GM23338 (cell line): ENCODE results near the gene UNC93A. TPM values are rescaled to one million over a fixed set of nuclear protein-coding genes. Genes with fewer than 3 reads are reported as not detected.
A peak's percentile ranks its signal among the peaks of the same experiment; 100 is the strongest.

Experiments
- ATAC-seq: fragments of 200-7000 bp; cut with Tn5 transposase; 3 replicates; pipeline ENCODE4 v1.9.1; 2020
- DNase-seq: peaks from one replicate; pipeline ENCODE4 v3.0.0-alpha.2; 2015; ENCODE audit warnings: low spot score
- H2AFZ ChIP-seq: fragments of 200-600 bp; sonication (generic); 2 replicates; pipeline ENCODE4 v1.8.0; 2016; ENCODE audit warnings: antibody characterized with exemption, mild to moderate bottlenecking, moderate library complexity
- H3F3A ChIP-seq: fragments of 200-600 bp; sonication (generic); replicated peaks from 2 replicates; pipeline ENCODE4 v1.8.0; 2017; ENCODE audit warnings: antibody characterized with exemption, mixed run types, low read depth
- H3K27ac ChIP-seq: fragments of 200-600 bp; sonication (generic); 2 replicates; pipeline ENCODE4 v1.6.1; 2016; ENCODE audit warnings: low read depth
- H3K27me3 ChIP-seq: fragments of 200-600 bp; sonication (generic); 2 replicates; pipeline ENCODE4 v1.8.0; 2016; ENCODE audit warnings: mild to moderate bottlenecking, mixed run types, moderate library complexity; ENCODE audit not compliant: insufficient read depth
- H3K36me3 ChIP-seq: fragments of 200-600 bp; sonication (generic); 2 replicates; pipeline ENCODE4 v1.8.0; 2016; ENCODE audit warnings: mild to moderate bottlenecking; ENCODE audit not compliant: insufficient read depth
- H3K4me1 ChIP-seq: fragments of 200-600 bp; sonication (generic); 2 replicates; pipeline ENCODE4 v1.8.0; 2016; ENCODE audit warnings: mild to moderate bottlenecking, moderate library complexity; ENCODE audit not compliant: insufficient read depth
- H3K4me2 ChIP-seq: fragments of 200-600 bp; sonication (generic); 2 replicates; pipeline ENCODE4 v1.7.1; 2017; ENCODE audit warnings: mixed run types
- H3K4me3 ChIP-seq: fragments of 200-600 bp; sonication (generic); 2 replicates; pipeline ENCODE4 v1.6.1; 2016; ENCODE audit warnings: mixed run types
- H3K79me2 ChIP-seq: fragments of 200-600 bp; sonication (generic); replicated peaks from 2 replicates; pipeline ENCODE4 v1.8.0; 2017; ENCODE audit warnings: mild to moderate bottlenecking; ENCODE audit not compliant: insufficient read depth
- H3K9me2 ChIP-seq: fragments of 200-600 bp; sonication (generic); 2 replicates; pipeline ENCODE4 v1.8.0; 2017; ENCODE audit not compliant: insufficient read depth
- H4K20me1 ChIP-seq: fragments of 200-600 bp; sonication (generic); replicated peaks from 2 replicates; pipeline ENCODE4 v1.8.0; 2017; ENCODE audit warnings: mild to moderate bottlenecking; ENCODE audit not compliant: insufficient read depth
- H3K27ac Mint-ChIP-seq: 2 replicates; pipeline ENCODE4 v1.8.0; 2020; ENCODE audit warnings: inconsistent platforms, mild to moderate bottlenecking, moderate library complexity, mixed read lengths
- H3K27me3 Mint-ChIP-seq: 3 replicates; pipeline ENCODE4 v1.8.0; 2022; ENCODE audit warnings: low read depth, mild to moderate bottlenecking, moderate library complexity, mixed read lengths, inconsistent platforms; ENCODE audit not compliant: insufficient read depth, poor library complexity
- H3K36me3 Mint-ChIP-seq: 3 replicates; pipeline ENCODE4 v1.8.0; 2021; ENCODE audit warnings: low read depth, mild to moderate bottlenecking, inconsistent platforms, moderate library complexity, mixed read lengths
- H3K4me1 Mint-ChIP-seq: 3 replicates; pipeline ENCODE4 v1.8.0; 2020; ENCODE audit warnings: mild to moderate bottlenecking, inconsistent platforms, mixed read lengths
- H3K4me3 Mint-ChIP-seq: 3 replicates; pipeline ENCODE4 v1.8.0; 2021; ENCODE audit warnings: moderate library complexity, mild to moderate bottlenecking, inconsistent platforms, mixed read lengths
- H3K9me3 Mint-ChIP-seq: 3 replicates; pipeline ENCODE4 v1.8.0; 2020; ENCODE audit warnings: moderate library complexity, mild to moderate bottlenecking, inconsistent platforms, mixed read lengths
- CREB1 ChIP-seq: fragments of 250-450 bp; sonication (Bioruptor Pico); IDR thresholded peaks from 2 replicates; pipeline ENCODE4 v1.5.0; 2020; ENCODE audit warnings: low read depth, mild to moderate bottlenecking, moderate library complexity
- EZH2phosphoT487 ChIP-seq: fragments of 200-600 bp; sonication (generic); IDR thresholded peaks from one replicate; pipeline ENCODE4 v1.8.1; 2018; ENCODE audit warnings: antibody characterized with exemption; ENCODE audit not compliant: unreplicated experiment
- POLR2AphosphoS5 ChIP-seq: IDR thresholded peaks from 2 replicates; pipeline ENCODE4 v1.6.1; 2016; ENCODE audit warnings: antibody characterized with exemption, low read depth
- STAT1 ChIP-seq: IDR thresholded peaks from one replicate; pipeline ENCODE4 v1.6.1; 2016; ENCODE audit warnings: antibody characterized with exemption; ENCODE audit not compliant: unreplicated experiment
- ZNF331 ChIP-seq: fragments of 250-450 bp; sonication (Bioruptor Pico); IDR thresholded peaks from 2 replicates; pipeline ENCODE4 v1.5.0; 2020; ENCODE audit warnings: low read depth, mild to moderate bottlenecking, moderate library complexity
- polyA plus RNA-seq: library from polyadenylated mRNA; unstranded; fragments of >200 nt; fragmentation: Nextera tagmentation; extraction: Ambion mirVana; gene quantifications from 2 replicates; pipeline ENCODE4 v1.2.1, GENCODE V29; 2016
- total RNA-seq: library from RNA; depleted of rRNA; stranded (reverse); fragments of >200 nt; shearing (Covaris generic); gene quantifications from 2 replicates; pipeline ENCODE4 v1.2.3, GENCODE V29; 2014
- TF ChIP-seq, protein P1 (sequence below): IDR thresholded peaks from one replicate; pipeline ENCODE4 v1.6.1; 2018; ENCODE audit warnings: antibody characterized with exemption; ENCODE audit not compliant: unreplicated experiment
- TF ChIP-seq, protein P2 (sequence below): IDR thresholded peaks from 2 replicates; pipeline ENCODE4 v1.6.1; 2016; ENCODE audit warnings: antibody characterized with exemption
- TF ChIP-seq, protein P3 (sequence below), 2 experiments: fragments of 200-600 bp in 1 of 2; sonication (generic) in 1 of 2; conservative IDR thresholded peaks; 2 replicates each; pipeline versions ENCODE4 v1.5.1 to v1.6.1; 2016 to 2017; ENCODE audit warnings: antibody characterized with exemption in 2 of 2, low read depth in 2 of 2, mild to moderate bottlenecking in 2 of 2, moderate library complexity in 1 of 2

UNC93A gene
- total and polyA plus RNA-seq, 2 experiments from 2014 or later: 0.18 to 0.28 TPM

DNA sequence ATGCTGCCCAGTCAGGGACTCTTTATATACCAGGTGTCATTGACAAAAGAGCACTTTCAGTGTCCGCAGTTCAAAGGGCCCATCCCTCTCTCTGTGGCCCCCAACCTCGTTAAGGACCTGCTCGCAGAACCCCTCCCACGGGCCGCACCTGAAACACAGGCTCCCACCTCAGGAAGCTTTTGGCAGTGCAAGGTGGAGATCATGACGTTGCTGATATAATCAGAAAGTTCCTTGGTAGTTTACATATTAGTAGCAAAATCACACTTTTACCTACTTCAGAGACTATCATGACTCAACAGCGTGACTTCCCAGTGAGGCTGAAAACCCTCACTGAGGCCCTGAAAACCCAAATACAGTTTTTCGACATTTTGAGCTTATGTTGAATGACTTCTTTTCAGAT is 37.9 kb downstream of the UNC93A start (continued):
- TF ChIP-seq STAT1: no peak
- TF ChIP-seq, protein P1, sequence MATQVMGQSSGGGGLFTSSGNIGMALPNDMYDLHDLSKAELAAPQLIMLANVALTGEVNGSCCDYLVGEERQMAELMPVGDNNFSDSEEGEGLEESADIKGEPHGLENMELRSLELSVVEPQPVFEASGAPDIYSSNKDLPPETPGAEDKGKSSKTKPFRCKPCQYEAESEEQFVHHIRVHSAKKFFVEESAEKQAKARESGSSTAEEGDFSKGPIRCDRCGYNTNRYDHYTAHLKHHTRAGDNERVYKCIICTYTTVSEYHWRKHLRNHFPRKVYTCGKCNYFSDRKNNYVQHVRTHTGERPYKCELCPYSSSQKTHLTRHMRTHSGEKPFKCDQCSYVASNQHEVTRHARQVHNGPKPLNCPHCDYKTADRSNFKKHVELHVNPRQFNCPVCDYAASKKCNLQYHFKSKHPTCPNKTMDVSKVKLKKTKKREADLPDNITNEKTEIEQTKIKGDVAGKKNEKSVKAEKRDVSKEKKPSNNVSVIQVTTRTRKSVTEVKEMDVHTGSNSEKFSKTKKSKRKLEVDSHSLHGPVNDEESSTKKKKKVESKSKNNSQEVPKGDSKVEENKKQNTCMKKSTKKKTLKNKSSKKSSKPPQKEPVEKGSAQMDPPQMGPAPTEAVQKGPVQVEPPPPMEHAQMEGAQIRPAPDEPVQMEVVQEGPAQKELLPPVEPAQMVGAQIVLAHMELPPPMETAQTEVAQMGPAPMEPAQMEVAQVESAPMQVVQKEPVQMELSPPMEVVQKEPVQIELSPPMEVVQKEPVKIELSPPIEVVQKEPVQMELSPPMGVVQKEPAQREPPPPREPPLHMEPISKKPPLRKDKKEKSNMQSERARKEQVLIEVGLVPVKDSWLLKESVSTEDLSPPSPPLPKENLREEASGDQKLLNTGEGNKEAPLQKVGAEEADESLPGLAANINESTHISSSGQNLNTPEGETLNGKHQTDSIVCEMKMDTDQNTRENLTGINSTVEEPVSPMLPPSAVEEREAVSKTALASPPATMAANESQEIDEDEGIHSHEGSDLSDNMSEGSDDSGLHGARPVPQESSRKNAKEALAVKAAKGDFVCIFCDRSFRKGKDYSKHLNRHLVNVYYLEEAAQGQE: no peak
- TF ChIP-seq EZH2phosphoT487: no peak
- TF ChIP-seq, protein P2, sequence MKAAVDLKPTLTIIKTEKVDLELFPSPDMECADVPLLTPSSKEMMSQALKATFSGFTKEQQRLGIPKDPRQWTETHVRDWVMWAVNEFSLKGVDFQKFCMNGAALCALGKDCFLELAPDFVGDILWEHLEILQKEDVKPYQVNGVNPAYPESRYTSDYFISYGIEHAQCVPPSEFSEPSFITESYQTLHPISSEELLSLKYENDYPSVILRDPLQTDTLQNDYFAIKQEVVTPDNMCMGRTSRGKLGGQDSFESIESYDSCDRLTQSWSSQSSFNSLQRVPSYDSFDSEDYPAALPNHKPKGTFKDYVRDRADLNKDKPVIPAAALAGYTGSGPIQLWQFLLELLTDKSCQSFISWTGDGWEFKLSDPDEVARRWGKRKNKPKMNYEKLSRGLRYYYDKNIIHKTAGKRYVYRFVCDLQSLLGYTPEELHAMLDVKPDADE: no peak
- no peak for TF ChIP-seq CREB1 (CRISPR knock-in tag)
- TF ChIP-seq ZNF331 (CRISPR knock-in tag): no peak
- TF ChIP-seq, protein P3, sequence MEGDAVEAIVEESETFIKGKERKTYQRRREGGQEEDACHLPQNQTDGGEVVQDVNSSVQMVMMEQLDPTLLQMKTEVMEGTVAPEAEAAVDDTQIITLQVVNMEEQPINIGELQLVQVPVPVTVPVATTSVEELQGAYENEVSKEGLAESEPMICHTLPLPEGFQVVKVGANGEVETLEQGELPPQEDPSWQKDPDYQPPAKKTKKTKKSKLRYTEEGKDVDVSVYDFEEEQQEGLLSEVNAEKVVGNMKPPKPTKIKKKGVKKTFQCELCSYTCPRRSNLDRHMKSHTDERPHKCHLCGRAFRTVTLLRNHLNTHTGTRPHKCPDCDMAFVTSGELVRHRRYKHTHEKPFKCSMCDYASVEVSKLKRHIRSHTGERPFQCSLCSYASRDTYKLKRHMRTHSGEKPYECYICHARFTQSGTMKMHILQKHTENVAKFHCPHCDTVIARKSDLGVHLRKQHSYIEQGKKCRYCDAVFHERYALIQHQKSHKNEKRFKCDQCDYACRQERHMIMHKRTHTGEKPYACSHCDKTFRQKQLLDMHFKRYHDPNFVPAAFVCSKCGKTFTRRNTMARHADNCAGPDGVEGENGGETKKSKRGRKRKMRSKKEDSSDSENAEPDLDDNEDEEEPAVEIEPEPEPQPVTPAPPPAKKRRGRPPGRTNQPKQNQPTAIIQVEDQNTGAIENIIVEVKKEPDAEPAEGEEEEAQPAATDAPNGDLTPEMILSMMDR (conservative IDR thresholded peaks at IDR 0.05; ENCODE audit: low read depth in 2 of 2): peak; percentile 28 to 58

DNA sequence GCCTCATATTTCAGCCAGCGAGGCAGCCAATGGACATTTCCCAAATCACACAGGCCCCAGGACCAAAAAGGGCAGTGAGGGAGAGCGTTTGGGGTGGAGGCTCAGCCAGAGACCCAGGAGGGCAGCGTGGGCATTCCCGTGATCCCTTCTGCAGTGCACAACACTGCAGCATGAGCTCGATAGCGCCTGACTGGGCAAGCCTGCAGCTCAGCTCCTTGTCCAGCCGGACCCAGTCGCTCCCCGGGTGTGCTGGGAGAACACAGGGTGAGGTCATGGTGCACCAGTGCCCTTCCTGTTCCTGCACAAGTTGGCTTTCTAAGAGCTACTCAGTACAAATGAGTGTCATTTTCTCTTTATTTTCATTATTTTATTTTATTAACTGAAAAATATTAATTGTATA is 39.6 kb downstream of the UNC93A start:
- DNase-seq (no peak), ATAC-seq (no peak)
- Histone ChIP-seq H3K36me3 (no peaks in the 10 kb centered on the region), H4K20me1 (no peaks in the 10 kb centered on the region), H2AFZ (no peak overlapping the region), H3K4me2 (no peak overlapping the region), H3K79me2 (no peaks in the 10 kb centered on the region), H3K27me3 (no peaks in the 10 kb centered on the region), H3F3A (no peaks in the 10 kb centered on the region), H3K9me2 (no peaks in the 10 kb centered on the region), H3K27ac (no peak overlapping the region), H3K4me3 (no peak overlapping the region), H3K4me1 (no peaks in the 10 kb centered on the region)
- no peaks in the 10 kb centered on the region; the same call in 2 of the 3 replicates for H3K4me1 Mint-ChIP-seq
- H3K27me3 Mint-ChIP-seq: peaks cover 4% of the 10 kb centered on the region
- no peak overlapping the region for H3K27ac Mint-ChIP-seq
- H3K4me3 Mint-ChIP-seq: no peak overlapping the region
- H3K9me3 Mint-ChIP-seq: peaks cover 3% of the 10 kb centered on the region; the same call in 1 of the 3 replicates
- no peaks in the 10 kb centered on the region for H3K36me3 Mint-ChIP-seq
- TF ChIP-seq STAT1 (no peak), CREB1 (CRISPR knock-in tag) (no peak), POLR2AphosphoS5 (no peak)
- TF ChIP-seq, protein P3 (conservative IDR thresholded peaks at IDR 0.05; ENCODE audit: low read depth in 2 of 2): no peak
- TF ChIP-seq, protein P2: no peak
